ENCODE results near the gene CCDC178. TPM values are rescaled to one million over a fixed set of nuclear protein-coding genes. Genes with fewer than 3 reads are reported as not detected.

The CCDC178 gene
- polyA plus RNA-seq, 1 experiment = not detected

DNA sequence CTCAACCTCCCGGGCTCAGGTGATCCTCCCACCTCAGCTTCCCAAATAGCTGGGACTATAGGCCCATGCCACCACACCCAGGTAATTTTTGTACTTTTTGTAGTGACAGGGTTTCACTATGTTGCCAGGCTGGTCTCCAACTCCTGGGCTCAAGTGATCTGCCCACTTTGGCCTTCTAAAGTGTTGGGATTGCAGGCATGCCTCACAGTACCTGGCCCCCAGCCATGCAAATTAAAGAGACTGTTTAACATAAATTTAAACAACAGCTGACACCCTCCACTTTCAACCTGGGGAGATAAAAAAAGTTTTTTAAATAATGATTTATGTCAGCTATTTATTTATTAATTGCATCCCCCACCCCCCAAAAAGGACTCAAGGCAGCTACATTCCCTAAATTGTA is 234.7 kb downstream of the CCDC178 start:
- ChIA-PET POLR2A (no interaction called here), CTCF (interaction anchor here (0.7 to 2.0 kb wide), 2 partner anchors 9 to 26 kb away, joined by 3 to 5 read pairs; no protein-coding TSS in a partner anchor)
- Histone ChIP-seq H3K27ac (ENCODE audit: low read depth, low read length) (no peak overlapping the region), H3K27me3 (ENCODE audit: control insufficient read depth, insufficient read depth, low read length) (no peaks in the 10 kb centered on the region), H3K9me3 (ENCODE audit: control insufficient read depth, insufficient read depth, low read length) (no peaks in the 10 kb centered on the region), H3K4me3 (ENCODE audit: low read depth, low read length) (no peak overlapping the region)
- TF ChIP-seq, protein P1, sequence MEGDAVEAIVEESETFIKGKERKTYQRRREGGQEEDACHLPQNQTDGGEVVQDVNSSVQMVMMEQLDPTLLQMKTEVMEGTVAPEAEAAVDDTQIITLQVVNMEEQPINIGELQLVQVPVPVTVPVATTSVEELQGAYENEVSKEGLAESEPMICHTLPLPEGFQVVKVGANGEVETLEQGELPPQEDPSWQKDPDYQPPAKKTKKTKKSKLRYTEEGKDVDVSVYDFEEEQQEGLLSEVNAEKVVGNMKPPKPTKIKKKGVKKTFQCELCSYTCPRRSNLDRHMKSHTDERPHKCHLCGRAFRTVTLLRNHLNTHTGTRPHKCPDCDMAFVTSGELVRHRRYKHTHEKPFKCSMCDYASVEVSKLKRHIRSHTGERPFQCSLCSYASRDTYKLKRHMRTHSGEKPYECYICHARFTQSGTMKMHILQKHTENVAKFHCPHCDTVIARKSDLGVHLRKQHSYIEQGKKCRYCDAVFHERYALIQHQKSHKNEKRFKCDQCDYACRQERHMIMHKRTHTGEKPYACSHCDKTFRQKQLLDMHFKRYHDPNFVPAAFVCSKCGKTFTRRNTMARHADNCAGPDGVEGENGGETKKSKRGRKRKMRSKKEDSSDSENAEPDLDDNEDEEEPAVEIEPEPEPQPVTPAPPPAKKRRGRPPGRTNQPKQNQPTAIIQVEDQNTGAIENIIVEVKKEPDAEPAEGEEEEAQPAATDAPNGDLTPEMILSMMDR (IDR thresholded peaks at IDR 0.05; ENCODE audit: low read depth, low read length) = no peak
- DNase-seq (ENCODE audit: low read depth, low spot score) = no peak

DNA sequence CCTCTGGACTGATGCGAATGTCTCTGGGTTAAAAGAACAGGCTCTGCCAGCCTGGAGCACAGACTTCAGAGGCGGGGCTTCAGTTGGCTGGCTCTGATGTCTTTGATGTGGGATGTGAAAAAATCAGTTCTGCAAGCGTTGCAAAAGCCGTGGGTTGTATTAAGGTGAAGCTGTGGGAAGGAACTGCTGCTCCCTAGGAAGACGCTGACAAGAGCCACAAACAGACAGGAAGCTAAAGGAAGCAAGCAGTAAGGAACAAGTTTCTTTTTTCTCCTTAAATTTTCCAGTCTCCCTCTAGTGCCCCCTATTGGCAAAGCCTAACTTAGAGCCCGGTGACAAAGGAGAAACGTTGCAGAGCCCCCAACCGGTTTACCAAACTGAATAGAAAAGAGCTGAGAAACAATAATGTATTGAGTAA is 239.0 kb downstream of the CCDC178 start:
- POLR2A ChIA-PET = no interaction called here
- CTCF ChIA-PET = interaction anchor here (1.2 to 1.6 kb wide), 5 partner anchors 9 to 486 kb away, joined by 3 to 9 read pairs (median 4); no protein-coding TSS in a partner anchor
- H3K4me3 ChIP-seq (ENCODE audit: low read depth, low read length) = no peak overlapping the region

GRCh38 chr18:33195795-33196194 is 244.7 kb downstream of the CCDC178 start:
- CTCF ChIA-PET = interaction anchor here (1.1 kb wide), 1 partner anchor 36 kb away, joined by 5 read pairs; no protein-coding TSS in a partner anchor
- H3K4me3 ChIP-seq (ENCODE audit: low read depth, low read length) = no peak overlapping the region
- no peaks in the 10 kb centered on the region for H3K27me3 ChIP-seq (ENCODE audit: control insufficient read depth, insufficient read depth, low read length)
- TF ChIP-seq, protein P1 (IDR thresholded peaks at IDR 0.05; ENCODE audit: low read depth, low read length) = no peak
- H3K27ac ChIP-seq (ENCODE audit: low read depth, low read length) = no peak overlapping the region
- no peak for DNase-seq (ENCODE audit: low read depth, low spot score)
- POLR2A ChIA-PET = no interaction called here
- H3K9me3 ChIP-seq (ENCODE audit: control insufficient read depth, insufficient read depth, low read length) = no peaks in the 10 kb centered on the region

More for the DNA sequence above, 239.0 kb downstream of the CCDC178 start:
- H3K27me3 ChIP-seq (ENCODE audit: control insufficient read depth, insufficient read depth, low read length) = no peaks in the 10 kb centered on the region
- H3K9me3 ChIP-seq (ENCODE audit: control insufficient read depth, insufficient read depth, low read length) = no peaks in the 10 kb centered on the region
- DNase-seq (ENCODE audit: low read depth, low spot score) = no peak
- TF ChIP-seq, protein P1 (IDR thresholded peaks at IDR 0.05; ENCODE audit: low read depth, low read length) = peak; percentile 41
- H3K27ac ChIP-seq (ENCODE audit: low read depth, low read length) = no peak overlapping the region

GRCh38 chr18:33194793-33195192 is 245.7 kb downstream of the CCDC178 start:
- H3K4me3 ChIP-seq (ENCODE audit: low read depth, low read length) = no peak overlapping the region
- ChIA-PET POLR2A (no interaction called here), CTCF (interaction anchor here (1.1 kb wide), 1 partner anchor 37 kb away, joined by 5 read pairs; no protein-coding TSS in a partner anchor)
- H3K27me3 ChIP-seq (ENCODE audit: control insufficient read depth, insufficient read depth, low read length) = no peaks in the 10 kb centered on the region
- TF ChIP-seq, protein P1 (IDR thresholded peaks at IDR 0.05; ENCODE audit: low read depth, low read length) = no peak
- DNase-seq (ENCODE audit: low read depth, low spot score) = no peak
- H3K27ac ChIP-seq (ENCODE audit: low read depth, low read length) = no peak overlapping the region
- H3K9me3 ChIP-seq (ENCODE audit: control insufficient read depth, insufficient read depth, low read length) = no peaks in the 10 kb centered on the region

DNA sequence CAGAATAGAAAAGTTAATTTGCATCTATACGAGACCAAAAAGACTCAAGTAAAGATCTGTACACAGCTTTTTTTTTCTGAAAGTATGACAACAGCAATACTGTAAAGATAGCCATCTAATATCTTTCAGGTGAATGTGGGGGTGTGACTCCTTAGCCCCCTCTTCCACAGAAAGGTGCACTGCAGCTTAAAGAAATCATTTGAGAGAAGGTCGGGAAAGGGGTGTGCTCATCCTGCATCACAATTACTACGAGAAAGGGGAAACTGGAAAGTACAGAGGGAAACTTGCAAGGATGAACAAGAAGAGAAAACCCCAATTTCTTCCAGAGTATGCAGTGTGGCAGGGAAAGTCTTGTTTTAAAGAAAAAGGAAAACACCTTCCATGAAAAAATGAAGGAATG is 255.6 kb downstream of the CCDC178 start:
- POLR2A ChIA-PET = no interaction called here
- H3K9me3 ChIP-seq (ENCODE audit: control insufficient read depth, insufficient read depth, low read length) = no peaks in the 10 kb centered on the region
- TF ChIP-seq, protein P1 (IDR thresholded peaks at IDR 0.05; ENCODE audit: low read depth, low read length) = no peak
- CTCF ChIA-PET = no interaction called here
- no peak overlapping the region for H3K4me3 ChIP-seq (ENCODE audit: low read depth, low read length)
- no peak for DNase-seq (ENCODE audit: low read depth, low spot score)
- no peaks in the 10 kb centered on the region for H3K27me3 ChIP-seq (ENCODE audit: control insufficient read depth, insufficient read depth, low read length)
- H3K27ac ChIP-seq (ENCODE audit: low read depth, low read length) = no peak overlapping the region

Measured in AG04450 (cell line).